ENCODE results near the gene CKS1B.
"Not testable (repeated sequence)": the region's sequence is repeated elsewhere in the genome, so short reads cannot be mapped to it uniquely, and the experiment has no call there.

CKS1B gene

GRCh38 chr1:154983776-154984466 lies 9.4 kb downstream of the CKS1B start:
- no peak for DNase-seq (ENCODE audit: low read depth in 1 of 2, low spot score in 1 of 2)

DNA sequence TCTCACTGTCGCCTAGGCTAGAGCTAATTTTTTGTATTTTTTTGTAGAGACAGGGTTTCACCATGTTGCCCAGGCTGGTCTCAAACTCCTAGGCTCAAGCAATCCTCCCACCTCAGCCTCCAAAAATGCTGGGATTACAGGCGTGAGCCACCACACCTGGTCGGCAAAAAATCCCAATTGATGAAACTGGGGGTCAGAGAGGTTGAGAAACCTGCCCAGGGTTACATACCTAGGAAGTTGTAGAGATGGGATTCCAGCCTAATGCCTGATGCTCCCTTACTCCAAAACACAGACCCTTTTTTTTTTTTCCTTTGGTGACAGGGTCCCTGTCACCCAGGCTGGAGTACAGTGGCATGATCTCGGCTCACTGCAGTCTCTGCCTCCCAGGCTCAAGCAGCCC lies 12.3 kb downstream of the CKS1B start:
- not testable (repeated sequence) for DNase-seq (ENCODE audit: low read depth in 1 of 2, low spot score in 1 of 2)

DNA sequence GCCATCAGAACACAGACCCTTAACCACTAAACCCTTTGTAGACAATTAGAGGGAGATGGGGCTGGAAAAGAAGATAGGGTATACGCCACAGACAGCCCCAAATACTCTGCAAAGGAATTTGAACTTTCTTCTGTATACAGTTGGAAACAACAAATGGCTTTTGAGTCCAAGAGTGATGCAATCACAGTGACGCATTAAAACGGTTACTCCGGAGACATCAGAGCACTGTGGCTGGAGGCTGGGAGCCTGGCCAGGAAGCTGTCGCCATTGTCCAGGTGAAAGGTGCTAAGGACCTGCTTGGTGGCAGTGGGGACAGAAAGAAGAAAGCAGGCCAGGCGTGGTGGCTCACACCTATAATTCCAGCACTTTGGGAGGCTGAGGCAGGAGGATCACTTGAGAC lies 12.8 kb downstream of the CKS1B start:
- DNase-seq (ENCODE audit: low read depth in 1 of 2, low spot score in 1 of 2), result no peak

DNA sequence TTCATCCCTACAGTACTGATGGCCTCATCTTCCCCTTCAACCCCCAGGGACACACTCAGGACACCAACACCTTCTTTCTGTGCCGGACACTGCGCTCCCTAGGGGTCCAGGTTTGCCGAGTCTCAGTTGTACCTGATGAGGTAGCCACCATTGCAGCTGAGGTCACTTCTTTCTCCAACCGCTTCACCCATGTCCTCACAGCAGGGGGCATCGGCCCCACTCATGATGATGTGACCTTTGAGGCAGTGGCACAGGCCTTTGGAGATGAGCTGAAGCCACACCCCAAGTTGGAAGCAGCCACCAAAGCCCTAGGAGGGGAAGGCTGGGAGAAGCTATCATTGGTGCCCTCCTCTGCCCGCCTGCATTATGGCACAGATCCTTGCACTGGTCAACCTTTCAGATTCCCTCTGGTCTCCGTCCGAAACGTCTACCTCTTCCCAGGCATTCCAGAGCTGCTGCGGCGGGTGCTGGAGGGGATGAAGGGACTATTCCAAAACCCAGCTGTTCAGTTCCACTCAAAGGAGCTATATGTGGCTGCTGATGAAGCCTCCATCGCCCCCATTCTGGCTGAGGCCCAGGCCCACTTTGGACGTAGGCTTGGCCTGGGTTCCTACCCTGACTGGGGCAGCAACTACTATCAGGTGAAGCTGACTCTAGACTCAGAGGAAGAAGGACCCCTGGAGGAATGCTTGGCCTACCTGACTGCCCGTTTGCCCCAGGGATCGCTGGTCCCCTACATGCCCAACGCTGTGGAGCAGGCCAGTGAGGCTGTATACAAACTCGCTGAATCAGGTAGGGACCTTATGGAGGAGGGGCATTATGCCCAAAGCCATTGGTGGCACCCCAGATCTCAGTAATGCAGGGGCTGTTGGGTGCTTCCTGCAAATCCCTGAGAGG lies 13.8 kb downstream of the CKS1B start:
- no peak for DNase-seq (ENCODE audit: low read depth in 1 of 2, low spot score in 1 of 2)

GRCh38 chr1:154989195-154989860 lies 14.8 kb downstream of the CKS1B start:
- DNase-seq (ENCODE audit: low read depth in 1 of 2, low spot score in 1 of 2), result no peak

DNA sequence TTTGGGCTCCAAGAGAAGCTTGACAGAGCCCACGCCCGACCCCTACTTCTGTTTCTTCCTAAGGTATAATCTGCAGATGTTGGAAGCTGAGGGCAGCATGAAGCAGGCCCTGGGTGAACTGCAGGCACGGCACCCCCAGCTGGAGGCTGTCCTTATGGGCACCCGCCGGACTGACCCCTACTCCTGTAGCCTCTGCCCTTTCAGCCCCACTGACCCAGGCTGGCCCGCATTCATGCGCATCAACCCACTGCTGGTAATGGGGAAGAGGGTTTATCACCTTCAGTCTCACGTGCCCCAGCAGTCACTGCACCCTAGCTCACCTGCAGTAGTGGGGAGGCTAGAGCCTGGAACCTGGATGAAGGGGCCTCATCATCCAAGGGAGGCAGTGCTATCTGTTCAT lies 15.8 kb downstream of the CKS1B start:
- no peak for DNase-seq (ENCODE audit: low read depth in 1 of 2, low spot score in 1 of 2)

- DNase-seq (ENCODE audit: low read depth in 1 of 2, low spot score in 1 of 2), result no peak
Observed at GRCh38 chr1:154992721-154993571, 18.5 kb downstream of the CKS1B start.

DNA sequence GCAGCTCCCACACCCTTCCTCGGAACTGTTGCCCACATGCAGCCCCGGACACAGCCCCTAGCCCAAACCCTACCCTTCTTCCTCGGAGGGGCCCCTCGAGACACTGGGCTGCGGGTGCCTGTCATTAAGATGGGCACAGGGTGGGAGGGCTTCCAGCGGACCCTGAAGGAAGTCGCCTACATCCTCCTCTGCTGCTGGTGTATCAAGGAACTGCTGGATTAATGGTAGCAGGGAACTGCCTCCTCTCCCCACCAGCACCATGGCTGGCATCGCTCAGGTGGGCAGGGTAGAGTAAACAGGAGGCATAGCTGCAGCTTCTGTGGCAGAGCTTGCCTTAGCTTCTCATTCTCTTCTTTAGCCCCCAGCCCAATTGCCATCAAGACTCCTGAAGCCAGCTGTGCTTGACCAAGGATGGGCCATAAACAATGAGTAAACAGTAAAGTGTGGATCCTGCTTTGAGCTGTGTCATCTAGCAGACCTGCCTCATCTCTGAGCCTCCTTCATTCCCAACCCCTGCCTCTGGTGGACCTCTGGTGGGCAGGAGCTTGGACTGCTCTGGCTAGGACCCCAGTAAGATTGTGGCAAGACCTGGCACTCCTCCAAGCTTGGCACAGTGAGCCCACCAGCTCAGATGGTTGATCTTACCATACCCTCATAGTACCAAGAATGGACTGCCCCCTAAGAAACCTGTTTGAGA lies 19.2 kb downstream of the CKS1B start, which contains the start of gene LENEP:
LENEP (plus strand) TSS at position 15 of the 697 bp plus-strand sequence; CDS start at position 37, 22 bp downstream.
- DNase-seq (ENCODE audit: low read depth in 1 of 2, low spot score in 1 of 2), result no peak

DNA sequence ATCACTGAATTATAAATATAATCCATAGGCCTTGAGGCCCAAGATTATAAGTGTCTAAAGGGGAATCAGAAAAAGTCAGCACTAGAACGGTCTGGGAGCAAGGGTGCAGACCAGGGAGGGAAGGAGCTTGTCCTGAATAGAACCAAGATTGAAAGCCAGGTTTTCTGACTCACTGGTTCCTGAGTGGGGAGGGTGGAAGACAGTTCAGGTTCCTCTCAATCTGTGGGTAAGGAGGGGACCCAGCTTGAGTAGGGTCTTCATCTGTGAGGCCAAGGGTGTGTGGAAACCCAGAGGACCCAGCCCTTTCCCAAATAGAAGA lies 19.7 kb downstream of the CKS1B start:
- no peak for DNase-seq (ENCODE audit: low read depth in 1 of 2, low spot score in 1 of 2)

- DNase-seq (ENCODE audit: low read depth in 1 of 2, low spot score in 1 of 2), result no peak
Observed at GRCh38 chr1:154994591-154994990, 20.1 kb downstream of the CKS1B start.

DNA sequence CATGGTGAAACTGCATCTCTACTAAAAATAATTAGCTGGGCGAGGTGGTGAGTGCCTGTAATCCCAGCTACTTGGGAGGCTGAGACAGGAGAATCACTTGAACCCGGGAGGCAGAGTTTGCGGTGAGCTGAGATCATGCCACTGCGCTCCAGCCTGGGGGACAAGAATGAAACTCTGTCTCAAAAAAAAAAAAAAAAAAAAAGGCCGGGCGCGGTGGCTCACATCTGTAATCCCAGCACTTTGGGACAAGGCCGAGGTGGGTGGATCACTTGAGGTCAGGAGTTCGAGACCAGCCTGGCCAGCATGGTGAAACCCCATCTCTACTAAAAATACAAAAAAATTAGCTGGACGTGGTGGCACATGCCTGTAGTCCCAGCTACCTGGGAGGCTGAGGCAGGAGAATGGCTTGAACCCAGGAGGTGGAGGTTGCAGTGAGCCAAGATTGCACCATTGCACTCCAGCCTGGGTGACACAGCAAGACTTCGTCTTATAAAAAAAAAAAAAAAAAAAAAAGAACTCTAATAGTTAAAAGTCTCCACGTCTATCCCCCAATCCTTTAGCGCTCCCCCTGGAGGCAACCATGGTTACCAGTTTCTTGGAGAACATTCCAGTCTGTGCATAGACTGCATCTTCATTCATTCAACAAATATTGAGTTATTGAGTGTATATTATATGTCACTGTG lies 21.0 kb downstream of the CKS1B start:
- not testable (repeated sequence) for DNase-seq (ENCODE audit: low read depth in 1 of 2, low spot score in 1 of 2)

DNA sequence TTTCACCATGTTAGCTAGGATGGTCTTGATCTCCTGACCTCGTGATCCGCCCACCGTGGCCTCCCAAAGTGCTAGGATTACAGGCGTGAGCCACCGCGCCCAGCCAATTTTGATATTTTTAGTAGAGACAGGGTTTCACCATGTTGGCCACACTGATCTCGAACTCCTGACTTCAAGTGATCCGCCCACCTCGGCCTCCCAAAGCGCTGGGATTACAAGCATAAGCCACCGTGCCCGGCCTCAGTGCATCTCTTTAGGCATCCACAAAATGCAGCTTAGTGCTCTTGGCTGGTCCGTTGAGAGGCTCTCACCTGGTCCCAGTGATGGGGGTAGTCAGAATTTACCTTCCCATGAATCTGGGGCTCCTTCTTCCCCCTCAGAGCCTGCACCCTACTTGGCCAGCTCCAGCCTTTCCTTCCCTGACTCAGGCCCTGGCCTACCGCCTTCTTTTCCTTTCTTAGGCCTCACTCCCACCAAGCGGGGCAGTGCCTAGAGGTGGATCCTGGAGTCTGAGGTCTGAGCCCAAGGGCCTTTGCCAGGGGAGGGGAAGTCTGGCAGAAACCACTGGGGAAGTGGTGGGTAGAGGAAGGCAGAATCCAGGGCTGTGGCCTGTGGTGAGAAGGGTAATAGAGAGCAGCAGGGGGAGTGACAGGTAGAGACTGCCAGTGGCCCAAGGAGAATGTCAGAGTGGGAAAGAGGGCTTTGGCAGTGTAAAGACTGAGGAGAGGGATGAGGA lies 22.7 kb downstream of the CKS1B start:
- DNase-seq (ENCODE audit: low read depth in 1 of 2, low spot score in 1 of 2), result no peak

- DNase-seq (ENCODE audit: low read depth in 1 of 2, low spot score in 1 of 2), result no peak
Observed at GRCh38 chr1:154998201-154998780, 23.8 kb downstream of the CKS1B start.

DNA sequence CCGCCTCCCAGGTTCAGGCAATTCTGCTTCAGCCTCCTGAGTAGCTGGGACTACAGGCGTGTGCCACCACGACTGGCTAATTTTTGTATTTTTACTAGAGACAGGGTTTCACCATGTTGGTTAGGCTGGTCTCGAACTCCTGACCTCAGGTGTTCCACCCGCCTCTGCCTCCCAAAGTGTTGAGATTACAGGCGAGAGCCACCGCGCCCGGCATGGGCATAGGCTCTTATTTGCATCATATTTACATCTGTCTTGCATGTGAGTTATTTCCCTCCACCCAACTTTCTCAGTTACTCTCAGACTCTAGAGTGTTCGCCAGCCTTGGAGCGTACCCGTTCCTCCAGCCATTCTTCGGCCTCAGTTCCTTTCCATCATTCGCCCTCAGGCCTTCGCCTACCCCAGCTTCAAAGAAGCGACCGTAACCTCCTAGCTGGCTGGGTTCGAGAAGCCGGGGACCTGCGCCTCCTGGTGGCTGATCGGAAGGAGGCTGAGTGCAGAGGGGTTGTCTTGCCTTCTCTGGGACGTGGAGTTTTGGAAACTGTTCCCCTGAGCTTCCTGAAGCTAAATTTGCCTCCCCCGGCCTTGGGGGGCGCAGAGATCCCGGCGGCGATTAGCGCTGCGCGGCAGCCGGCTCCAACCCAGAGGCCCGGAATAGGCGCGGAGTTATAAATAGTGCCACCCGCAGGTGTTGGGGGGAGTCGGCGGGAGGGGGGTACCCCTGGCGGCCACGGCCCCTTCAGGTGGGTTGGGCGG lies 24.5 kb downstream of the CKS1B start:
- DNase-seq (ENCODE audit: low read depth in 1 of 2, low spot score in 1 of 2), result no peak

DNA sequence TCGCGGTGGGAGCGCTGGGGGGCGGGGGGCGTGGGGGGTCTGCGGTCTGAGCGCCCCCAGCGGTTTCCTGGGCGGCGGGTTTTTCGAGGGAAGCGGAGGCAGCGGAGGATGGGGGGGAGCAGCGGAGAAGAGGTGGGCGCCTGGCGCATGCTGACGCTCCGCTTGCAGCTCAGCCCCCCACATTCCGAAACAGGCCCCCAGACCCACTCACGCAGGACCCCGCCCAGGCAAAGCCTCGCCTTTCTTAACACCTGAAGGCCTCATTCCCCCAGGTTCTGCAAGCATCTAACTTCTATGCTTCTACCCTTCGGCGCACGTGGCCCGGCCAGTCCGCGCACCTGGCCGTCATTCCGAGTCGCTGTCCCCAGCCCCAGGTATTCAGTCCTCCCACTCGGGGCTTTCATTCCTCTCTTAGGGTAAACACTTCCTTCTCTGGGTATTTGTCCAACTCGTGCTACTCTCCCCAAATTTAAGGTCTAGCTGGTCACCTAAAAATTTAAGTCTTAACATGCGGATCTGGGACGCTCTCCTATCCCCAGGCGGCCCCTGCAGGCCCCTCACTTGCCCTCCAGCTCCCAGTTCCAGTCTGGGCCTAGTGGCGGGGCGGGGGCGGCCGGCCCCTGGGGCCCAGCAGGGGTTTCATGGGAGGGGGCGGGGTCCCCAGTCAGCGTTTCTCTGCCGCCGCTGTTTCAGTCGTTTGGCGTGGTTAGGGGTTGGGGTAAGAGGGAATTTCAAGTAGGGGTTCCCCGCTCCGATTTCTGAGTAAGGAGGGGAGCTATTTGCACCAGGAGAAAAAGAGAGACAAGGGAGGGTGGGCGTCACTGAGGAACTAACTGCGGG lies 25.3 kb downstream of the CKS1B start:
- DNase-seq (ENCODE audit: low read depth in 1 of 2, low spot score in 1 of 2), result no peak

GRCh38 chr1:155000411-155000725 lies 25.9 kb downstream of the CKS1B start:
- no peak for DNase-seq (ENCODE audit: low read depth in 1 of 2, low spot score in 1 of 2)

DNA sequence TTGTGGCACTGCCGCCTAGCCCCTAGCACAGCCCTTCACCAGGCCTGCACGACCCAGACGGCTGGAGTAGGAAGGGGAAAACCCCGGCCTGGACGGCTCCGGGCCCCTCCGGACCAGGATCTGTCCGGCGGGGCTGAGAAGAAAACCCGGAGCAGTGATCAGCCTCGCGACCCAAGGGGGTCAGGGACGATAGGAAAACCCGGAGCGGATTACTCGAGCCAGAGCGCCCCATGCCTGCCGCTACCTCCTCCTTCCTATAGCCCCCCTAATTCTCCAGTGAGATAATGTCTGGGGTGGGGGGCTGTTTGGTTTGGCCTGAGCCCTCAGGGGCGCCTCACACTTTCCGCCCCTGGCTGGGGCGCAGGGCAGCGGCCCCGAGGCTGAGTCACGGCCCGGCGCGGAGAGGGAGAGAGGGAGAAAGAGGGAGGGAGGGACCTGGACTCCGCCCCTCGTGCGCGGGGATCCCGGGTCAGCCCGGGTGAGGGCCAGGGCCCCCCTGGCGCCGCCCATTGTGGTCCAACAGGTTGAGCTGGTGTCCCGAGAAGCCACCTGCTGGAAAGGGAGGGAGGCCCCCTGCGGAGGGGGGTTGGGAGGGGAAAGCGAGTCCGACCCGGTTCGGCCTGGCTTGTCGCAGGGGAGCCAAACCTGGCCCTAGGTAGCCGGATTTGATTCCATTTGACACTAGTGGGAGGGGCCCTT lies 26.4 kb downstream of the CKS1B start:
- DNase-seq (ENCODE audit: low read depth in 1 of 2, low spot score in 1 of 2), result peak; percentile 57 to 77
